Suprapubic skin (tissue), 4 donors: ENCODE results near the gene ANTXR1. TPM values are rescaled to one million over a fixed set of nuclear protein-coding genes. Genes with fewer than 3 reads are reported as not detected.

ENCODE experiments used
- DNase-seq, 2 donors: peaks; one replicate each; pipeline ENCODE4 v3.0.0-alpha.2; 2019; ENCODE audit warnings: low spot score in 2 of 2
- H3K27ac ChIP-seq: fragments of 200-600 bp; sonication (generic); one replicate; pipeline ENCODE4 v1.5.1; 2019
- H3K27me3 ChIP-seq: fragments of 200-600 bp; sonication (generic); one replicate; pipeline ENCODE4 v1.5.1; 2019
- H3K36me3 ChIP-seq: fragments of 200-600 bp; sonication (generic); one replicate; pipeline ENCODE4 v1.5.1; 2019
- H3K4me1 ChIP-seq: fragments of 200-600 bp; sonication (generic); one replicate; pipeline ENCODE4 v1.5.1; 2019
- H3K4me3 ChIP-seq: fragments of 200-600 bp; sonication (generic); one replicate; pipeline ENCODE4 v1.5.1; 2019; ENCODE audit warnings: mild to moderate bottlenecking
- H3K9me3 ChIP-seq: fragments of 200-600 bp; sonication (generic); one replicate; pipeline ENCODE4 v1.5.1; 2019
- EP300 ChIP-seq: sonication (generic); formaldehyde crosslinking; IDR thresholded peaks from one replicate; pipeline ENCODE4 v1.6.1; 2017; ENCODE audit warnings: antibody characterized with exemption
- POLR2A ChIP-seq, 2 donors: fragments of 450-650 bp; IDR thresholded peaks; one replicate each; pipeline ENCODE4 v1.6.1; 2017; ENCODE audit warnings: antibody characterized with exemption in 2 of 2, mild to moderate bottlenecking in 2 of 2, moderate library complexity in 2 of 2
- POLR2AphosphoS5 ChIP-seq, 3 donors: sonication (generic); formaldehyde crosslinking; IDR thresholded peaks; one replicate each; pipeline ENCODE4 v1.6.1; 2017; ENCODE audit warnings: antibody characterized with exemption in 3 of 3
- WGBS: methylation state at CpG from one replicate; pipeline ENCODE4 v1.1.5; 2018; 5-methylcytosine and 5-hydroxymethylcytosine counted together
- total RNA-seq, 4 donors: library from RNA; depleted of rRNA; stranded (reverse); fragments of >200 nt; gene quantifications; one replicate each; pipeline ENCODE4 v1.1.0, GENCODE V29; 2016
- TF ChIP-seq, protein P1 (sequence below), 2 donors: fragments of 200-600 bp in 1 of 2; fragments of 450-650 bp in 1 of 2; sonication (generic) in 1 of 2; IDR thresholded peaks; one replicate each; pipeline ENCODE4 v1.5.1; 2016 to 2019; ENCODE audit warnings: antibody characterized with exemption in 2 of 2, mild to moderate bottlenecking in 1 of 2, moderate library complexity in 1 of 2

The ANTXR1 gene
- total RNA-seq, 4 donors from 2014 or later, result 35.5 to 111 (median 66.6) TPM

DNA sequence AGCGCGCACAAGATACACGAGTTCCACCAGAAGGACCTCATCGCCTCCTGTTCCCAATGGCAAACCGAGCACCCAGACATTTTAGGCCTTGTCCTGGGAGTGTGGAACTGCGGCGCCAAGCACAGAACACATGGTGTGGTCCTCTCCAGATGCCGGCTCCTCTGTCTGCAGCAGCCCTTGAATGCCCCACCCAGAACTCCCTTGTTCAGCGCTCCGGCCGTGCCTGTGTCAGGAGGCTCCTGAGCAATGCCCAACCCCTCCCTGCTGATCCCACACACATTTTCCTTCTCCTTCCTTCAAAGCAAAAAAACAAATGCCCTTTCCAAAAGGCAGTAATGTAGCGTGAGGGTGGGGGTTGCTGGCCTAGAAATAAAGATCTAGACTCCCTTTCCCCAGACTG is 284.2 kb downstream of the ANTXR1 start:
- peaks cover 7% of the 10 kb centered on the region for H3K4me1 ChIP-seq
- H3K27me3 ChIP-seq, result no peaks in the 10 kb centered on the region
- no peaks in the 10 kb centered on the region for H3K9me3 ChIP-seq
- H3K36me3 ChIP-seq, result no peaks in the 10 kb centered on the region
- no peak overlapping the region for H3K4me3 ChIP-seq
- 71% methylated on average over 12 of the region's 12 CpGs for WGBS
- no peak overlapping the region for H3K27ac ChIP-seq
- TF ChIP-seq POLR2A (IDR thresholded peaks at IDR 0.05) (no peak), POLR2AphosphoS5 (IDR thresholded peaks at IDR 0.05) (no peak), EP300 (no peak)
- TF ChIP-seq, protein P1, sequence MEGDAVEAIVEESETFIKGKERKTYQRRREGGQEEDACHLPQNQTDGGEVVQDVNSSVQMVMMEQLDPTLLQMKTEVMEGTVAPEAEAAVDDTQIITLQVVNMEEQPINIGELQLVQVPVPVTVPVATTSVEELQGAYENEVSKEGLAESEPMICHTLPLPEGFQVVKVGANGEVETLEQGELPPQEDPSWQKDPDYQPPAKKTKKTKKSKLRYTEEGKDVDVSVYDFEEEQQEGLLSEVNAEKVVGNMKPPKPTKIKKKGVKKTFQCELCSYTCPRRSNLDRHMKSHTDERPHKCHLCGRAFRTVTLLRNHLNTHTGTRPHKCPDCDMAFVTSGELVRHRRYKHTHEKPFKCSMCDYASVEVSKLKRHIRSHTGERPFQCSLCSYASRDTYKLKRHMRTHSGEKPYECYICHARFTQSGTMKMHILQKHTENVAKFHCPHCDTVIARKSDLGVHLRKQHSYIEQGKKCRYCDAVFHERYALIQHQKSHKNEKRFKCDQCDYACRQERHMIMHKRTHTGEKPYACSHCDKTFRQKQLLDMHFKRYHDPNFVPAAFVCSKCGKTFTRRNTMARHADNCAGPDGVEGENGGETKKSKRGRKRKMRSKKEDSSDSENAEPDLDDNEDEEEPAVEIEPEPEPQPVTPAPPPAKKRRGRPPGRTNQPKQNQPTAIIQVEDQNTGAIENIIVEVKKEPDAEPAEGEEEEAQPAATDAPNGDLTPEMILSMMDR (IDR thresholded peaks at IDR 0.05), result no peak
- DNase-seq, result no peak

DNA sequence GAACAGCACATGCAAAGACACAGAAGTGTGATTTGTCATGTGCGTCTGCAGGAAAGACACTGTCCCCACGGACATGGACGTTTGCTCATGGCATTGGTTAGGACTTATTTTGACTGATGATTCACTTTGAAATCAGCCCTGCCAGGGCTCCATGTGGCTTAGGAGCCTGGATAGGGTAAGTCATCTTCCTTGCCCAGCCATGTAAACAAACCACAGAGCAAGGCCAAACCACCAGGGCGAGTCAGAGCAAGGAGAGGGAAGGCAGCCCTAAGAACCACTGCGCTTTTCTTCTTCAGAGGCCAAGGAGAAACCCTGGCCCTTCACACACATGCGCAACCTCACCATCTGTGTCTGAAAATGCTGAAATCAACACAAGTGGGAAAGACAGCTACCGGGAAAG is 285.3 kb downstream of the ANTXR1 start:
- H3K27me3 ChIP-seq, result no peaks in the 10 kb centered on the region
- 38% methylated on average over 7 of the region's 7 CpGs for WGBS
- no peak for DNase-seq
- peaks cover 7% of the 10 kb centered on the region for H3K4me1 ChIP-seq
- no peak overlapping the region for H3K4me3 ChIP-seq
- no peak overlapping the region for H3K27ac ChIP-seq
- H3K36me3 ChIP-seq, result no peaks in the 10 kb centered on the region
- TF ChIP-seq POLR2A (IDR thresholded peaks at IDR 0.05) (no peak), EP300 (no peak), POLR2AphosphoS5 (IDR thresholded peaks at IDR 0.05) (no peak)
- TF ChIP-seq, protein P1 (IDR thresholded peaks at IDR 0.05), result no peak
- H3K9me3 ChIP-seq, result no peaks in the 10 kb centered on the region

DNA sequence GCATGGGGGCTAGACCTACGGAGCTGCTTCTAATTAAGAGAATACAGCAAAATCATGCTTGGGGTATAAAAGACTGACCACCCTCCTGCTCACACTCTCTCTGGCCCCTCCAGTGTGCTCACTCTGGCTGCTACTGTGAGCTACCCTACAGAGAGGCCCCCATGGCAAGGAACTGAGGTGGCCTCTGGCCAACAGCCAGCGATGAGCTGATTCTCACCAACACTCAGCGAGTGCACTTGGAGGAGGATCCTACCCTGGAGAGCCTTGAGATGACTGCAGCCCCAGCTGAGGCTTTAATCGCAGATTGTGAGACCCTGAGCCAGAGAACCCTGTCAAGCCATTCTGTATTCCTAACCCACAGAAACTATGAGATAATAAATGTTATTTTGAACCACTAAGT is 285.9 kb downstream of the ANTXR1 start:
- 82% methylated on average over 4 of the region's 4 CpGs for WGBS
- peaks cover 7% of the 10 kb centered on the region for H3K4me1 ChIP-seq
- TF ChIP-seq EP300 (no peak), POLR2AphosphoS5 (IDR thresholded peaks at IDR 0.05) (no peak), POLR2A (IDR thresholded peaks at IDR 0.05) (no peak)
- TF ChIP-seq, protein P1 (IDR thresholded peaks at IDR 0.05), result no peak
- H3K27me3 ChIP-seq, result no peaks in the 10 kb centered on the region
- no peak overlapping the region for H3K27ac ChIP-seq
- no peak overlapping the region for H3K4me3 ChIP-seq
- no peaks in the 10 kb centered on the region for H3K9me3 ChIP-seq
- DNase-seq, result no peak
- no peaks in the 10 kb centered on the region for H3K36me3 ChIP-seq

Other genes with a start within 250 kb of the ANTXR1 start
- not detected for gene BMP10, start 141.8 kb upstream of the ANTXR1 start, total RNA-seq
- not detected for gene GKN2, start 60.3 kb upstream of the ANTXR1 start, total RNA-seq
- gene GKN1, start 38.5 kb upstream of the ANTXR1 start, total RNA-seq, result not detected